ENCODE data around the gene MRPL24. TPM values are rescaled to one million over a fixed set of nuclear protein-coding genes. Genes with fewer than 3 reads are reported as not detected.
A peak's percentile ranks its signal among the peaks of the same experiment; 100 is the strongest.

MRPL24 gene
- total and polyA plus RNA-seq, 9 of the 15 experiments (the other 6 are each of a cell fraction or from before 2014, with no cell fraction given) = 74.3 to 267 (median 113) TPM

DNA sequence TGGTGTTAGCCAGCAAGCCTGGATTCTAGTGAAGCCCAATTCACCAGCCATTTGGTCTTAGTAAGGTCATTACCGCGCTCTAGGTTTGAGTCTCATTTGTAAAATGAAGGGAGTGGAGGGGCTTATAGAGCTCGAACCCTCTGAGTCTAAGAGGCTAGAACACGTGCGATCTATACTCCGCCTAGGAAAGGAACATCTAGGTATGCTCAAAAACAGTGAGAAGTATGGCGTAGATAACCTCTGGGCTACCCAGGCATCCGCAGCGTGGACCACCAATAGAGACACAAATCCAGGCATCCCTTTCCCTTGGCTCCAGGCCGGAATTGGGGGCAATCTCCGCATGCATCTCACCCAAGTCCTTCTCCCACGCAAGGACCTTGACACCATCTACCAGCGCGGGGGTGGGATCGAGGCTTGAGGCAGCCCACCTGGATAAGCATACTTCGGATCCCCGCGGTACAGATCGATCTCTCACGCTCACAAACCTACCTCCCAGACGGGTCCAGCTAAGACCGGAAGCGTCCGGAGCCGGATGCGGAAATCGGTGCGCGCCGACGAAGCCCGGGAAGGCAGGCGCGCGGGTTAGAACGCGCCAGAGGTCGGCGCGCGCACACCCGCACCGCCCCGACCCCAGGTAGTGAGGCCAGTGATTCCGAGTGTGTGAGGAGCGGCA, 12.8 kb downstream of the MRPL24 start, which contains the start of gene METTL25B (continued):
- TF ChIP-seq SMAD3 (CRISPR knock-in tag; conservative IDR thresholded peaks at IDR 0.05) (no peak), FOXK1 (CRISPR knock-in tag; IDR thresholded peaks at IDR 0.05; ENCODE audit: borderline replicate concordance) (no peak), POLR2H (tag; IDR thresholded peaks at IDR 0.05; ENCODE audit: low read depth) (no peak), CBX5 (IDR thresholded peaks at IDR 0.05; ENCODE audit: borderline replicate concordance, low read depth) (no peak), ILF3 (IDR thresholded peaks at IDR 0.05; ENCODE audit: borderline replicate concordance) (no peak), RB1 (IDR thresholded peaks at IDR 0.05; ENCODE audit: low read depth) (peak; percentile 11), PPARD (CRISPR knock-in tag; IDR thresholded peaks at IDR 0.05) (no peak), ZZZ3 (IDR thresholded peaks at IDR 0.05) (no peak), ZNF766 (CRISPR knock-in tag; conservative IDR thresholded peaks at IDR 0.05) (no peak), ZFP1 (CRISPR knock-in tag; IDR thresholded peaks at IDR 0.05) (no peak), NRF1 (conservative IDR thresholded peaks at IDR 0.05 in 1 of 2, IDR thresholded peaks at IDR 0.05 in 1 of 2) (peak; percentile 80 to 84), ZNF354B (CRISPR knock-in tag; IDR thresholded peaks at IDR 0.05) (no peak), RAD51 (IDR thresholded peaks at IDR 0.05; ENCODE audit: borderline replicate concordance, low read depth) (no peak), MBD2 (IDR thresholded peaks at IDR 0.05; ENCODE audit: borderline replicate concordance, low read depth) (no peak), ZBTB7A (IDR thresholded peaks at IDR 0.05; ENCODE audit: borderline replicate concordance, control insufficient read depth, low read depth, low read length) (no peak), ZNF41 (CRISPR knock-in tag; conservative IDR thresholded peaks at IDR 0.05) (no peak)
- TF ChIP-seq, protein P1, sequence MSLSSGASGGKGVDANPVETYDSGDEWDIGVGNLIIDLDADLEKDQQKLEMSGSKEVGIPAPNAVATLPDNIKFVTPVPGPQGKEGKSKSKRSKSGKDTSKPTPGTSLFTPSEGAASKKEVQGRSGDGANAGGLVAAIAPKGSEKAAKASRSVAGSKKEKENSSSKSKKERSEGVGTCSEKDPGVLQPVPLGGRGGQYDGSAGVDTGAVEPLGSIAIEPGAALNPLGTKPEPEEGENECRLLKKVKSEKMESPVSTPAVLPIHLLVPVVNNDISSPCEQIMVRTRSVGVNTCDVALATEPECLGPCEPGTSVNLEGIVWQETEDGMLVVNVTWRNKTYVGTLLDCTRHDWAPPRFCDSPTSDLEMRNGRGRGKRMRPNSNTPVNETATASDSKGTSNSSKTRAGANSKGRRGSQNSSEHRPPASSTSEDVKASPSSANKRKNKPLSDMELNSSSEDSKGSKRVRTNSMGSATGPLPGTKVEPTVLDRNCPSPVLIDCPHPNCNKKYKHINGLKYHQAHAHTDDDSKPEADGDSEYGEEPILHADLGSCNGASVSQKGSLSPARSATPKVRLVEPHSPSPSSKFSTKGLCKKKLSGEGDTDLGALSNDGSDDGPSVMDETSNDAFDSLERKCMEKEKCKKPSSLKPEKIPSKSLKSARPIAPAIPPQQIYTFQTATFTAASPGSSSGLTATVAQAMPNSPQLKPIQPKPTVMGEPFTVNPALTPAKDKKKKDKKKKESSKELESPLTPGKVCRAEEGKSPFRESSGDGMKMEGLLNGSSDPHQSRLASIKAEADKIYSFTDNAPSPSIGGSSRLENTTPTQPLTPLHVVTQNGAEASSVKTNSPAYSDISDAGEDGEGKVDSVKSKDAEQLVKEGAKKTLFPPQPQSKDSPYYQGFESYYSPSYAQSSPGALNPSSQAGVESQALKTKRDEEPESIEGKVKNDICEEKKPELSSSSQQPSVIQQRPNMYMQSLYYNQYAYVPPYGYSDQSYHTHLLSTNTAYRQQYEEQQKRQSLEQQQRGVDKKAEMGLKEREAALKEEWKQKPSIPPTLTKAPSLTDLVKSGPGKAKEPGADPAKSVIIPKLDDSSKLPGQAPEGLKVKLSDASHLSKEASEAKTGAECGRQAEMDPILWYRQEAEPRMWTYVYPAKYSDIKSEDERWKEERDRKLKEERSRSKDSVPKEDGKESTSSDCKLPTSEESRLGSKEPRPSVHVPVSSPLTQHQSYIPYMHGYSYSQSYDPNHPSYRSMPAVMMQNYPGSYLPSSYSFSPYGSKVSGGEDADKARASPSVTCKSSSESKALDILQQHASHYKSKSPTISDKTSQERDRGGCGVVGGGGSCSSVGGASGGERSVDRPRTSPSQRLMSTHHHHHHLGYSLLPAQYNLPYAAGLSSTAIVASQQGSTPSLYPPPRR (CRISPR knock-in tag; IDR thresholded peaks at IDR 0.05; ENCODE audit: borderline replicate concordance) = 0 out of 2 replicates have a peak, but pooled peaks have one; percentile 23
- TF ChIP-seq, protein P2, sequence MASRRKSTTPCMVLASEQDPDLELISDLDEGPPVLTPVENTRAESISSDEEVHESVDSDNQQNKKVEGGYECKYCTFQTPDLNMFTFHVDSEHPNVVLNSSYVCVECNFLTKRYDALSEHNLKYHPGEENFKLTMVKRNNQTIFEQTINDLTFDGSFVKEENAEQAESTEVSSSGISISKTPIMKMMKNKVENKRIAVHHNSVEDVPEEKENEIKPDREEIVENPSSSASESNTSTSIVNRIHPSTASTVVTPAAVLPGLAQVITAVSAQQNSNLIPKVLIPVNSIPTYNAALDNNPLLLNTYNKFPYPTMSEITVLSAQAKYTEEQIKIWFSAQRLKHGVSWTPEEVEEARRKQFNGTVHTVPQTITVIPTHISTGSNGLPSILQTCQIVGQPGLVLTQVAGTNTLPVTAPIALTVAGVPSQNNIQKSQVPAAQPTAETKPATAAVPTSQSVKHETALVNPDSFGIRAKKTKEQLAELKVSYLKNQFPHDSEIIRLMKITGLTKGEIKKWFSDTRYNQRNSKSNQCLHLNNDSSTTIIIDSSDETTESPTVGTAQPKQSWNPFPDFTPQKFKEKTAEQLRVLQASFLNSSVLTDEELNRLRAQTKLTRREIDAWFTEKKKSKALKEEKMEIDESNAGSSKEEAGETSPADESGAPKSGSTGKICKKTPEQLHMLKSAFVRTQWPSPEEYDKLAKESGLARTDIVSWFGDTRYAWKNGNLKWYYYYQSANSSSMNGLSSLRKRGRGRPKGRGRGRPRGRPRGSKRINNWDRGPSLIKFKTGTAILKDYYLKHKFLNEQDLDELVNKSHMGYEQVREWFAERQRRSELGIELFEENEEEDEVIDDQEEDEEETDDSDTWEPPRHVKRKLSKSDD (conservative IDR thresholded peaks at IDR 0.05; ENCODE audit: low read length) = no peak
- TF ChIP-seq, protein P3, sequence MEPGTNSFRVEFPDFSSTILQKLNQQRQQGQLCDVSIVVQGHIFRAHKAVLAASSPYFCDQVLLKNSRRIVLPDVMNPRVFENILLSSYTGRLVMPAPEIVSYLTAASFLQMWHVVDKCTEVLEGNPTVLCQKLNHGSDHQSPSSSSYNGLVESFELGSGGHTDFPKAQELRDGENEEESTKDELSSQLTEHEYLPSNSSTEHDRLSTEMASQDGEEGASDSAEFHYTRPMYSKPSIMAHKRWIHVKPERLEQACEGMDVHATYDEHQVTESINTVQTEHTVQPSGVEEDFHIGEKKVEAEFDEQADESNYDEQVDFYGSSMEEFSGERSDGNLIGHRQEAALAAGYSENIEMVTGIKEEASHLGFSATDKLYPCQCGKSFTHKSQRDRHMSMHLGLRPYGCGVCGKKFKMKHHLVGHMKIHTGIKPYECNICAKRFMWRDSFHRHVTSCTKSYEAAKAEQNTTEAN (CRISPR knock-in tag; IDR thresholded peaks at IDR 0.05) = no peak
